Measurements from ENCODE around the gene CTSD.

The CTSD gene

GRCh38 chr11:1803246-1803645, 39.5 kb upstream of the CTSD start:
- TF ChIP-seq CTCF (IDR thresholded peaks at IDR 0.05) (no peak), ZFX (IDR thresholded peaks at IDR 0.05; ENCODE audit: borderline replicate concordance) (no peak)
- H3K27ac ChIP-seq: no peak overlapping the region

GRCh38 chr11:1797391-1798125, 33.8 kb upstream of the CTSD start:
- TF ChIP-seq CTCF (IDR thresholded peaks at IDR 0.05) (no peak), ZFX (IDR thresholded peaks at IDR 0.05; ENCODE audit: borderline replicate concordance) (no peak)
- H3K27ac ChIP-seq: no peak overlapping the region

GRCh38 chr11:1796413-1797011, 32.8 kb upstream of the CTSD start:
- TF ChIP-seq CTCF (IDR thresholded peaks at IDR 0.05) (no peak), ZFX (IDR thresholded peaks at IDR 0.05; ENCODE audit: borderline replicate concordance) (no peak)
- no peak overlapping the region for H3K27ac ChIP-seq

- no peak overlapping the region for H3K27ac ChIP-seq
- TF ChIP-seq CTCF (IDR thresholded peaks at IDR 0.05) (no peak), ZFX (IDR thresholded peaks at IDR 0.05; ENCODE audit: borderline replicate concordance) (no peak)
Observed at GRCh38 chr11:1793081-1793480, 29.4 kb upstream of the CTSD start.

- TF ChIP-seq ZFX (IDR thresholded peaks at IDR 0.05; ENCODE audit: borderline replicate concordance) (no peak), CTCF (IDR thresholded peaks at IDR 0.05) (no peak)
Observed at GRCh38 chr11:1792461-1792860, 28.7 kb upstream of the CTSD start.

GRCh38 chr11:1791912-1792311, 28.2 kb upstream of the CTSD start:
- H3K27ac ChIP-seq: no peak overlapping the region
- TF ChIP-seq ZFX (IDR thresholded peaks at IDR 0.05; ENCODE audit: borderline replicate concordance): no peak
- TF ChIP-seq CTCF (IDR thresholded peaks at IDR 0.05): no peak

More at GRCh38 chr11:1792461-1792860, 28.7 kb upstream of the CTSD start:
- H3K27ac ChIP-seq: no peak overlapping the region

- TF ChIP-seq CTCF (IDR thresholded peaks at IDR 0.05): no peak
- no peak for TF ChIP-seq ZFX (IDR thresholded peaks at IDR 0.05; ENCODE audit: borderline replicate concordance)
- H3K27ac ChIP-seq: no peak overlapping the region
Observed at GRCh38 chr11:1786466-1786865, 22.7 kb upstream of the CTSD start.
